A673 (cell line): ENCODE results near the gene RPE. TPM values are rescaled to one million over a fixed set of nuclear protein-coding genes. Genes with fewer than 3 reads are reported as not detected.

Experiments
- BruUV-seq: library from RNA; stranded (reverse); fragments of 400-500 nt; replicated peaks from 2 replicates; lab custom pipeline; 2021; lab: Mats Ljungman, UMichigan
- CTCF ChIA-PET: fragments of 300-600 bp; sonication (Branson Sonifier 250); formaldehyde crosslinking; loops from one replicate; lab custom pipeline; 2022; ENCODE audit warnings: antibody characterized with exemption; lab: Charles Lee
- POLR2A ChIA-PET: fragments of 300-600 bp; sonication (Branson Sonifier 250); formaldehyde crosslinking; loops from one replicate; lab custom pipeline; 2022; ENCODE audit warnings: antibody characterized with exemption; ENCODE audit not compliant: low non-redundant PET; lab: Charles Lee
- DNase-seq: peaks from one replicate; pipeline ENCODE4 v3.0.0-alpha.2; 2015; ENCODE audit warnings: low spot score
- H3K27ac ChIP-seq: fragments of 200-600 bp; sonication (generic); 2 replicates; pipeline ENCODE4 v1.5.1; 2016; ENCODE audit warnings: mixed run types, low read depth, mild to moderate bottlenecking, mixed read lengths, antibody characterized with exemption, low read length; ENCODE audit not compliant: poor library complexity, severe bottlenecking
- H3K27me3 ChIP-seq: fragments of 200-600 bp; sonication (generic); replicated peaks from 2 replicates; pipeline ENCODE4 v1.6.1; 2017; ENCODE audit warnings: mixed run types, low read depth, mild to moderate bottlenecking, mixed read lengths, antibody characterized with exemption, low read length; ENCODE audit not compliant: insufficient read depth, poor library complexity
- H3K36me3 ChIP-seq: fragments of 200-600 bp; sonication (generic); 2 replicates; pipeline ENCODE4 v1.6.1; 2016; ENCODE audit warnings: mixed run types, mild to moderate bottlenecking, mixed read lengths, antibody characterized with exemption, low read length; ENCODE audit not compliant: insufficient read depth, poor library complexity, severe bottlenecking
- H3K4me1 ChIP-seq: fragments of 200-600 bp; sonication (generic); 2 replicates; pipeline ENCODE4 v1.6.1; 2017; ENCODE audit warnings: mixed run types, mild to moderate bottlenecking, mixed read lengths, antibody characterized with exemption, low read length; ENCODE audit not compliant: insufficient read depth, poor library complexity, severe bottlenecking
- H3K4me3 ChIP-seq: fragments of 200-600 bp; sonication (generic); 2 replicates; pipeline ENCODE4 v1.5.1; 2016; ENCODE audit warnings: low read depth, mixed run types, mild to moderate bottlenecking, mixed read lengths, low read length; ENCODE audit not compliant: poor library complexity, severe bottlenecking
- H3K9me3 ChIP-seq: fragments of 200-600 bp; sonication (generic); 2 replicates; pipeline ENCODE4 v1.6.1; 2016; ENCODE audit warnings: mixed run types, low read depth, mild to moderate bottlenecking, mixed read lengths, antibody characterized with exemption, low read length; ENCODE audit not compliant: poor library complexity, severe bottlenecking
- EZH2 ChIP-seq: fragments of 200-600 bp; sonication (generic); IDR thresholded peaks from 2 replicates; pipeline ENCODE4 v1.6.1; 2017; ENCODE audit warnings: borderline replicate concordance, low read depth, mild to moderate bottlenecking, mixed read lengths, antibody characterized with exemption, low read length; ENCODE audit not compliant: poor library complexity, severe bottlenecking
- intact Hi-C: fragments of 100-400 bp; cut with micrococcal nuclease; formaldehyde crosslinking; loops from one replicate; pipeline ENCODE4 v1.10.0; 2022; ENCODE audit not compliant: unreplicated experiment
- total RNA-seq: library from RNA; stranded (reverse); gene quantifications from 2 replicates; pipeline ENCODE4 v1.2.3, GENCODE V29; 2021
- TF ChIP-seq, protein P1 (sequence below): fragments of 300-800, 200-600 bp; sonication (generic); conservative IDR thresholded peaks from 2 replicates; pipeline ENCODE4 v1.5.1; 2017; ENCODE audit warnings: low read depth, mild to moderate bottlenecking, antibody characterized with exemption, low read length, moderate library complexity, mixed read lengths

The RPE gene
- total RNA-seq, 1 experiment from 2014 or later: 78.5 TPM

- Histone ChIP-seq H3K36me3 (peaks cover 31% of the 10 kb centered on the region), H3K9me3 (no peaks in the 10 kb centered on the region), H3K27ac (no peak overlapping the region), H3K27me3 (no peaks in the 10 kb centered on the region), H3K4me1 (no peaks in the 10 kb centered on the region), H3K4me3 (no peak overlapping the region)
- intact Hi-C loops: no loop called here
- no peak for DNase-seq
- CTCF ChIA-PET: no interaction called here
- TF ChIP-seq EZH2: no peak
- TF ChIP-seq, protein P1, sequence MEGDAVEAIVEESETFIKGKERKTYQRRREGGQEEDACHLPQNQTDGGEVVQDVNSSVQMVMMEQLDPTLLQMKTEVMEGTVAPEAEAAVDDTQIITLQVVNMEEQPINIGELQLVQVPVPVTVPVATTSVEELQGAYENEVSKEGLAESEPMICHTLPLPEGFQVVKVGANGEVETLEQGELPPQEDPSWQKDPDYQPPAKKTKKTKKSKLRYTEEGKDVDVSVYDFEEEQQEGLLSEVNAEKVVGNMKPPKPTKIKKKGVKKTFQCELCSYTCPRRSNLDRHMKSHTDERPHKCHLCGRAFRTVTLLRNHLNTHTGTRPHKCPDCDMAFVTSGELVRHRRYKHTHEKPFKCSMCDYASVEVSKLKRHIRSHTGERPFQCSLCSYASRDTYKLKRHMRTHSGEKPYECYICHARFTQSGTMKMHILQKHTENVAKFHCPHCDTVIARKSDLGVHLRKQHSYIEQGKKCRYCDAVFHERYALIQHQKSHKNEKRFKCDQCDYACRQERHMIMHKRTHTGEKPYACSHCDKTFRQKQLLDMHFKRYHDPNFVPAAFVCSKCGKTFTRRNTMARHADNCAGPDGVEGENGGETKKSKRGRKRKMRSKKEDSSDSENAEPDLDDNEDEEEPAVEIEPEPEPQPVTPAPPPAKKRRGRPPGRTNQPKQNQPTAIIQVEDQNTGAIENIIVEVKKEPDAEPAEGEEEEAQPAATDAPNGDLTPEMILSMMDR: no peak
- no TSS peak for BruUV-seq
- POLR2A ChIA-PET: no interaction called here
Observed at GRCh38 chr2:210009896-210010295, 7.5 kb downstream of the RPE start.

GRCh38 chr2:210020138-210020537 lies 17.7 kb downstream of the RPE start:
- Histone ChIP-seq H3K4me3 (no peak overlapping the region), H3K36me3 (peaks cover 83% of the 10 kb centered on the region), H3K27me3 (no peaks in the 10 kb centered on the region), H3K27ac (no peak overlapping the region), H3K9me3 (no peaks in the 10 kb centered on the region), H3K4me1 (no peaks in the 10 kb centered on the region)
- intact Hi-C loops: no loop called here
- ChIA-PET POLR2A (no interaction called here), CTCF (no interaction called here)
- TF ChIP-seq, protein P1: no peak
- TF ChIP-seq EZH2: no peak
- no TSS peak for BruUV-seq
- no peak for DNase-seq

- intact Hi-C loops: no loop called here
- Histone ChIP-seq H3K27ac (no peak overlapping the region), H3K9me3 (no peaks in the 10 kb centered on the region), H3K27me3 (no peaks in the 10 kb centered on the region), H3K4me3 (no peak overlapping the region), H3K4me1 (no peaks in the 10 kb centered on the region), H3K36me3 (peaks cover 57% of the 10 kb centered on the region)
- no TSS peak for BruUV-seq
- TF ChIP-seq EZH2: no peak
- DNase-seq: no peak
- POLR2A ChIA-PET: interaction anchor here (0.7 kb wide), 1 partner anchor 44 kb away, joined by 3 read pairs; no protein-coding TSS in a partner anchor
- CTCF ChIA-PET: no interaction called here
Observed at GRCh38 chr2:210022824-210023223, 20.4 kb downstream of the RPE start.

- Histone ChIP-seq H3K9me3 (no peaks in the 10 kb centered on the region), H3K4me3 (no peak overlapping the region), H3K27me3 (no peaks in the 10 kb centered on the region), H3K36me3 (peaks cover 13% of the 10 kb centered on the region), H3K27ac (no peak overlapping the region), H3K4me1 (no peaks in the 10 kb centered on the region)
- TF ChIP-seq, protein P1: no peak
- no peak for TF ChIP-seq EZH2
- CTCF ChIA-PET: no interaction called here
- intact Hi-C loops: no loop called here
- no peak for DNase-seq
- BruUV-seq: no TSS peak
- POLR2A ChIA-PET: no interaction called here
Observed at GRCh38 chr2:210027608-210028007, 25.2 kb downstream of the RPE start.
